Cardiac muscle cell (in vitro differentiated cells and primary cell): Measurements from ENCODE around the gene TRMU. TPM values are rescaled to one million over a fixed set of nuclear protein-coding genes. Genes with fewer than 3 reads are reported as not detected.
A peak's percentile ranks its signal among the peaks of the same experiment; 100 is the strongest.

Source experiments
- DNase-seq, 2 donors: peaks; one replicate each; pipeline versions ENCODE4 v3.0.0 to v3.0.0-alpha.2; 2010 to 2017; ENCODE audit warnings: low read depth in 1 of 2, low spot score in 1 of 2
- H3K27ac ChIP-seq: fragments of 200-600 bp; sonication (generic); 2 replicates; pipeline ENCODE4 v1.5.1; 2016
- H3K27me3 ChIP-seq: fragments of 200-600 bp; sonication (generic); 2 replicates; pipeline ENCODE4 v1.6.0; 2016; ENCODE audit warnings: control low read depth
- H3K36me3 ChIP-seq: fragments of 200-600 bp; sonication (generic); 2 replicates; pipeline ENCODE4 v1.5.1; 2016; ENCODE audit warnings: control low read depth
- H3K4me1 ChIP-seq: fragments of 200-600 bp; sonication (generic); 2 replicates; pipeline ENCODE4 v1.8.1; 2017; ENCODE audit warnings: low read depth, mild to moderate bottlenecking, mixed run types
- H3K4me3 ChIP-seq: fragments of 200-600 bp; sonication (generic); 2 replicates; pipeline ENCODE4 v1.5.1; 2016; ENCODE audit warnings: mild to moderate bottlenecking
- H3K9me3 ChIP-seq: fragments of 200-600 bp; sonication (generic); 2 replicates; pipeline ENCODE4 v1.5.1; 2017; ENCODE audit warnings: low read depth, mild to moderate bottlenecking, control low read depth
- polyA plus RNA-seq: library from polyadenylated mRNA; unstranded; fragments of >200 nt; fragmentation: Nextera tagmentation; extraction: Ambion mirVana; gene quantifications from 2 replicates; pipeline ENCODE4 v1.2.1, GENCODE V29; 2016
- total RNA-seq: library from RNA; depleted of rRNA; stranded (reverse); fragments of >200 nt; gene quantifications from 2 replicates; pipeline ENCODE4 v1.2.3, GENCODE V29; 2016
- TF ChIP-seq, protein P1 (sequence below): IDR thresholded peaks from 2 replicates; pipeline ENCODE4 v1.5.1; 2012; ENCODE audit warnings: low read depth, mild to moderate bottlenecking, low read length

Gene TRMU
- total and polyA plus RNA-seq, 2 experiments from 2014 or later = 127 to 130 TPM

- peak overlapping the region; percentile 64 for H3K27ac ChIP-seq
- no peaks in the 10 kb centered on the region for H3K27me3 ChIP-seq
- H3K9me3 ChIP-seq = no peaks in the 10 kb centered on the region
- TF ChIP-seq, protein P1, sequence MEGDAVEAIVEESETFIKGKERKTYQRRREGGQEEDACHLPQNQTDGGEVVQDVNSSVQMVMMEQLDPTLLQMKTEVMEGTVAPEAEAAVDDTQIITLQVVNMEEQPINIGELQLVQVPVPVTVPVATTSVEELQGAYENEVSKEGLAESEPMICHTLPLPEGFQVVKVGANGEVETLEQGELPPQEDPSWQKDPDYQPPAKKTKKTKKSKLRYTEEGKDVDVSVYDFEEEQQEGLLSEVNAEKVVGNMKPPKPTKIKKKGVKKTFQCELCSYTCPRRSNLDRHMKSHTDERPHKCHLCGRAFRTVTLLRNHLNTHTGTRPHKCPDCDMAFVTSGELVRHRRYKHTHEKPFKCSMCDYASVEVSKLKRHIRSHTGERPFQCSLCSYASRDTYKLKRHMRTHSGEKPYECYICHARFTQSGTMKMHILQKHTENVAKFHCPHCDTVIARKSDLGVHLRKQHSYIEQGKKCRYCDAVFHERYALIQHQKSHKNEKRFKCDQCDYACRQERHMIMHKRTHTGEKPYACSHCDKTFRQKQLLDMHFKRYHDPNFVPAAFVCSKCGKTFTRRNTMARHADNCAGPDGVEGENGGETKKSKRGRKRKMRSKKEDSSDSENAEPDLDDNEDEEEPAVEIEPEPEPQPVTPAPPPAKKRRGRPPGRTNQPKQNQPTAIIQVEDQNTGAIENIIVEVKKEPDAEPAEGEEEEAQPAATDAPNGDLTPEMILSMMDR = no peak
- no peak overlapping the region for H3K4me3 ChIP-seq
- peak in 1 of 2 donors; percentile 6 for DNase-seq
- H3K4me1 ChIP-seq = peaks cover 23% of the 10 kb centered on the region
- H3K36me3 ChIP-seq = peaks cover 44% of the 10 kb centered on the region
These were observed 17.3 kb downstream of the TRMU start for GRCh38 chr22:46352691-46353386.

DNA sequence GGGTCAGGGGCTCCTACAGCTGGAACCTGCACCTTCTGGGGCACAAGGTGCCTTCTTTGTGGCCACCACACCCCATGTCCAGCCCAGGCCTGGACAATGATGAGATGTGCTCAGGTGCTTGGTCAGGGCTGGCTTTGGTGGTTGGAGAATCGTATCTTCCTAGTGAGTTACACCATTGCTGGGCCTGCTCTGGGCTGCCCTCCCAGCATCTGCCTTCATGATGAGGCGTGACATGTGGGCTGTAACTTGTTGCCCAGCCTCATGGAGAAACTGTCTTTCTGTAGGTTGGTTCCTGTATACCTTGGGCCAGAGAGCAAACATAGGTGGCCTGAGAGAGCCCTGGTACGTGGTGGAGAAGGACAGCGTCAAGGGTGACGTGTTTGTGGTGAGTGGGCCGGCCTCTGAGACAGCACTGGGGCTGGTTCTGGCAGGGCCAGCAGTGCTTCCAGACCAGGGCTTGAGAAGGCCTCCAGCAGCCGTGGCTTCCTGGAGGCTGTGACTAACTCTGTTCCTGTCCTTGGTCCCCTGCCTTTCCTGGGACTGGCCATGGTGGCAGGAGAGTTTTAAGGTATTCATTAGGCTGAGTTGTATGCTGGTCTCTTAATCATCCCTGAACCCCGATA is 18.1 kb downstream of the TRMU start:
- peaks cover 38% of the 10 kb centered on the region for H3K36me3 ChIP-seq
- TF ChIP-seq, protein P1 = no peak
- no peaks in the 10 kb centered on the region for H3K27me3 ChIP-seq
- no peak for DNase-seq
- peaks cover 15% of the 10 kb centered on the region for H3K4me1 ChIP-seq
- no peak overlapping the region for H3K4me3 ChIP-seq
- H3K27ac ChIP-seq = peak overlapping the region; percentile 64
- no peaks in the 10 kb centered on the region for H3K9me3 ChIP-seq

- Histone ChIP-seq H3K9me3 (no peaks in the 10 kb centered on the region), H3K4me3 (no peak overlapping the region), H3K4me1 (peaks cover 10% of the 10 kb centered on the region), H3K36me3 (peaks cover 36% of the 10 kb centered on the region), H3K27ac (no peak overlapping the region), H3K27me3 (no peaks in the 10 kb centered on the region)
- TF ChIP-seq, protein P1 = no peak
- DNase-seq = no peak
These were observed 18.9 kb downstream of the TRMU start for GRCh38 chr22:46354176-46354992.

DNA sequence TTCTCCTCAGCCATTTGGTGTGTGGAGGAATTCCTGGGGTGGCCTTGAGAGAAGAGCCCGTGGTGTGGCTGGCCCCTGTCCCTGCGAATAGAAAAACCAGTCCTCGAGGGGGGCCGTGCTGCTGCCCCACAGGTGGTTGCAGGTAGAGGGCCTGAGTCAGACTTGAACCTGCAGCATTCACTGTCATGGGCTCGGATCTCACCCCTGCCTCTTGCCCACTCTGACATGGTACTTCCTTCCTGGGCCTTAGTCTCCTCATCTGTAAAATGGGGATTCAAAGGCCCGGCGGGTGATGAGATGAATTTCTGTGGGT is 19.4 kb downstream of the TRMU start:
- Histone ChIP-seq H3K9me3 (no peaks in the 10 kb centered on the region), H3K4me3 (no peak overlapping the region), H3K27ac (no peak overlapping the region), H3K27me3 (no peaks in the 10 kb centered on the region), H3K36me3 (peaks cover 36% of the 10 kb centered on the region), H3K4me1 (peaks cover 4% of the 10 kb centered on the region)
- DNase-seq = no peak
- TF ChIP-seq, protein P1 = no peak

DNA sequence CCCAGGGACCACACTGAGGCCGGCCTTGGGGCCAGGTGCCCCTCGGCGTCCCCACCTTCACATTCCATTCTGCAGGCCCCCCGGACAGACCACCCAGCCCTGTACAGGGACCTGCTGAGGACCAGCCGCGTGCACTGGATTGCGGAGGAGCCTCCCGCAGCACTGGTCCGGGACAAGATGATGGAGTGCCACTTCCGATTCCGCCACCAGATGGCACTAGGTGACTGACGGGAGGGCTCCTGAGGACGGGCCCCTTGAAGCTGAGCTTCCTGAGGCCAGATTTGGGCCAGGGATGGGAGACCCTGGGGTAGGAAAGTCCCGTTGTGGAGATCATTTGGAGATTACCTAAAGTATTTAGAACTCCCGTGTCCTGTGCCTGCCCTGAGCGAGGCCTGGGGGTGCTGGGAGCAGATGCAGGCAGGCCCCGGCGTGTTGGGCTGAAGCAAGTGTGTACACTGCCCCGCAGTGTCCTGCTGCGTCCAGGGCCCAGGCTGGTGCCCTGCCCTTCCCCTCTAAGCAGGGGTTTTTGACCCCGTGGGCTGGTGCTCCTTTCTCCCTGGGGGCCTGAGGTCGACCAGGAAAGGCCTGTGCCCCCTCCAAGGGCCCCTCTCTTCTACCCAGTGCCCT is 20.0 kb downstream of the TRMU start:
- no peak overlapping the region for H3K27ac ChIP-seq
- H3K36me3 ChIP-seq = peaks cover 31% of the 10 kb centered on the region

More for the DNA sequence above, 20.0 kb downstream of the TRMU start:
- TF ChIP-seq, protein P1 = peak; percentile 79
- H3K9me3 ChIP-seq = no peaks in the 10 kb centered on the region
- H3K27me3 ChIP-seq = no peaks in the 10 kb centered on the region
- H3K4me1 ChIP-seq = no peaks in the 10 kb centered on the region
- peak; percentile 68 to 80 for DNase-seq
- no peak overlapping the region for H3K4me3 ChIP-seq
